ENCODE results near the gene RAB31. TPM values are rescaled to one million over a fixed set of nuclear protein-coding genes. Genes with fewer than 3 reads are reported as not detected.
A peak's percentile ranks its signal among the peaks of the same experiment; 100 is the strongest.

Gene RAB31
- total and polyA plus RNA-seq, 2 of the 13 experiments (the other 11 are each of a cell fraction or from before 2014, with no cell fraction given) = 1.1 to 1.7 TPM

DNA sequence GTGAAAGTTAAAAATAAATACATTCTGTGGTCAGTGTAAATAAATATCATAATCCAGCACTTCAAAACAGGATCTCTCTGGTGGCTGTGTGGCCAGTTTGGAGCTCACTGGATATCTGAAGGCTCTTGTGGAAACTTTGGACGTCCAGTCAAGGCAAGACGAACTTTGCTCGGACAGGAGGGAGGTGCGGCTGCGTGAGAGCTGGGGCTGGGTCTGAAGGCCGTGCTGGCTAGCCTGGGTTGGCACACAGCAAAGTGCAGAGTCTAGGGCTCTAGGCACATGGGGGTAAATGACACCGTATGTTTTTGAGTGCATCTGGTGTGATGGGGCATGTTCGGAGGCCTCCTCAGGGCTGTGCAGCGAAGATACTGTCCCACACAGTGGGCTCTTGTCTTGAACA lies 98.8 kb downstream of the RAB31 start (continued):
- TF ChIP-seq, protein P1, sequence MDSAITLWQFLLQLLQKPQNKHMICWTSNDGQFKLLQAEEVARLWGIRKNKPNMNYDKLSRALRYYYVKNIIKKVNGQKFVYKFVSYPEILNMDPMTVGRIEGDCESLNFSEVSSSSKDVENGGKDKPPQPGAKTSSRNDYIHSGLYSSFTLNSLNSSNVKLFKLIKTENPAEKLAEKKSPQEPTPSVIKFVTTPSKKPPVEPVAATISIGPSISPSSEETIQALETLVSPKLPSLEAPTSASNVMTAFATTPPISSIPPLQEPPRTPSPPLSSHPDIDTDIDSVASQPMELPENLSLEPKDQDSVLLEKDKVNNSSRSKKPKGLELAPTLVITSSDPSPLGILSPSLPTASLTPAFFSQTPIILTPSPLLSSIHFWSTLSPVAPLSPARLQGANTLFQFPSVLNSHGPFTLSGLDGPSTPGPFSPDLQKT (CRISPR knock-in tag; IDR thresholded peaks at IDR 0.05; ENCODE audit: borderline replicate concordance) = no peak
- TF ChIP-seq ZHX2 (IDR thresholded peaks at IDR 0.05; ENCODE audit: low read depth) (no peak), ZHX2 (CRISPR knock-in tag; IDR thresholded peaks at IDR 0.05; ENCODE audit: borderline replicate concordance) (no peak), POLR2AphosphoS5 (IDR thresholded peaks at IDR 0.05; ENCODE audit: low read depth, low read length) (peak; percentile 35; the same call in 1 of the 2 replicates), BCL6 (CRISPR knock-in tag; IDR thresholded peaks at IDR 0.05) (peak; percentile 64), KLF13 (CRISPR knock-in tag; IDR thresholded peaks at IDR 0.05) (no peak), ZNF333 (CRISPR knock-in tag; IDR thresholded peaks at IDR 0.05; ENCODE audit: borderline replicate concordance) (no peak), CTCF (CRISPR knock-in tag; IDR thresholded peaks at IDR 0.05) (no peak), DR1 (CRISPR knock-in tag; IDR thresholded peaks at IDR 0.05) (no peak), ZNF749 (CRISPR knock-in tag; IDR thresholded peaks at IDR 0.05; ENCODE audit: borderline replicate concordance) (no peak), ZNF883 (CRISPR knock-in tag; IDR thresholded peaks at IDR 0.05; ENCODE audit: not compliant biosample characterization) (no peak), ZNF598 (CRISPR knock-in tag; IDR thresholded peaks at IDR 0.05; ENCODE audit: borderline replicate concordance) (no peak)
- TF ChIP-seq, protein P2, sequence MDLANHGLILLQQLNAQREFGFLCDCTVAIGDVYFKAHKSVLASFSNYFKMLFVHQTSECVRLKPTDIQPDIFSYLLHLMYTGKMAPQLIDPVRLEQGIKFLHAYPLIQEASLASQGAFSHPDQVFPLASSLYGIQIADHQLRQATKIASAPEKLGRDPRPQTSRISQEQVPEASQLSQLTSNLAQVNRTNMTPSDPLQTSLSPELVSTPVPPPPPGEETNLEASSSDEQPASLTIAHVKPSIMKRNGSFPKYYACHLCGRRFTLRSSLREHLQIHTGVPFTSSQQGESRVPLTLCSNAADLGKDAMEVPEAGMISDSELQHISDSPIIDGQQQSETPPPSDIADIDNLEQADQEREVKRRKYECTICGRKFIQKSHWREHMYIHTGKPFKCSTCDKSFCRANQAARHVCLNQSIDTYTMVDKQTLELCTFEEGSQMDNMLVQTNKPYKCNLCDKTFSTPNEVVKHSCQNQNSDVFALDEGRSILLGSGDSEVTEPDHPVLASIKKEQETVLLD (CRISPR knock-in tag; IDR thresholded peaks at IDR 0.05; ENCODE audit: low read depth) = no peak
- TF ChIP-seq, protein P3, sequence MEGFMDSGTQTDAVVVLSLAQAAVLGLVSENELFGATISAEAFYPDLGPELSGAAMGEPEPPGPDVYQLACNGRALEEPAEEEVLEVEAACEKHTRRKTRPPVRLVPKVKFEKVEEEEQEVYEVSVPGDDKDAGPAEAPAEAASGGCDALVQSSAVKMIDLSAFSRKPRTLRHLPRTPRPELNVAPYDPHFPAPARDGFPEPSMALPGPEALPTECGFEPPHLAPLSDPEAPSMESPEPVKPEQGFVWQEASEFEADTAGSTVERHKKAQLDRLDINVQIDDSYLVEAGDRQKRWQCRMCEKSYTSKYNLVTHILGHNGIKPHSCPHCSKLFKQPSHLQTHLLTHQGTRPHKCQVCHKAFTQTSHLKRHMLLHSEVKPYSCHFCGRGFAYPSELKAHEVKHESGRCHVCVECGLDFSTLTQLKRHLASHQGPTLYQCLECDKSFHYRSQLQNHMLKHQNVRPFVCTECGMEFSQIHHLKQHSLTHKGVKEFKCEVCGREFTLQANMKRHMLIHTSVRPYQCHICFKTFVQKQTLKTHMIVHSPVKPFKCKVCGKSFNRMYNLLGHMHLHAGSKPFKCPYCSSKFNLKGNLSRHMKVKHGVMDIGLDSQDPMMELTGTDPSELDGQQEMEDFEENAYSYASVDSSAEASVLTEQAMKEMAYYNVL (CRISPR knock-in tag; IDR thresholded peaks at IDR 0.05; ENCODE audit: borderline replicate concordance) = no peak
